Smooth muscle cell (in vitro differentiated cells): Measurements from ENCODE around the gene SLC8A2. TPM values are rescaled to one million over a fixed set of nuclear protein-coding genes. Genes with fewer than 3 reads are reported as not detected.

ENCODE experiments used
- DNase-seq: peaks from one replicate; lab custom pipeline; 2025; ENCODE audit not compliant: unreplicated experiment; lab: John Stamatoyannopoulos, UW
- H2AFZ ChIP-seq: fragments of 200-600 bp; sonication (generic); 2 replicates; pipeline ENCODE4 v1.6.0; 2016; ENCODE audit warnings: antibody characterized with exemption, low read depth, mild to moderate bottlenecking
- H3F3A ChIP-seq: fragments of 200-600 bp; sonication (generic); 2 replicates; pipeline ENCODE4 v1.6.0; 2017; ENCODE audit warnings: antibody characterized with exemption, low read depth
- H3K27ac ChIP-seq: fragments of 200-600 bp; sonication (generic); 2 replicates; pipeline ENCODE4 v1.5.1; 2016; ENCODE audit warnings: low read depth, mild to moderate bottlenecking
- H3K27me3 ChIP-seq: fragments of 200-600 bp; sonication (generic); 2 replicates; pipeline ENCODE4 v1.6.1; 2016; ENCODE audit warnings: low read depth, mild to moderate bottlenecking
- H3K36me3 ChIP-seq: fragments of 200-600 bp; sonication (generic); 2 replicates; pipeline ENCODE4 v1.5.1; 2016; ENCODE audit warnings: low read depth
- H3K4me1 ChIP-seq: fragments of 200-600 bp; sonication (generic); 2 replicates; pipeline ENCODE4 v1.5.1; 2016; ENCODE audit warnings: low read depth
- H3K4me2 ChIP-seq: fragments of 200-600 bp; sonication (generic); 2 replicates; pipeline ENCODE4 v1.6.0; 2016; ENCODE audit warnings: mild to moderate bottlenecking
- H3K4me3 ChIP-seq: fragments of 200-600 bp; sonication (generic); 2 replicates; pipeline ENCODE4 v1.5.1; 2016; ENCODE audit warnings: mild to moderate bottlenecking
- H3K79me2 ChIP-seq: fragments of 200-600 bp; sonication (generic); 2 replicates; pipeline ENCODE4 v1.6.0; 2016; ENCODE audit warnings: low read depth, mild to moderate bottlenecking
- H3K9ac ChIP-seq: fragments of 200-600 bp; sonication (generic); 2 replicates; pipeline ENCODE4 v1.6.0; 2016; ENCODE audit warnings: low read depth
- H3K9me3 ChIP-seq: fragments of 200-600 bp; sonication (generic); replicated peaks from 2 replicates; pipeline ENCODE4 v1.5.1; 2016; ENCODE audit warnings: low read depth
- H4K20me1 ChIP-seq: fragments of 200-600 bp; sonication (generic); 2 replicates; pipeline ENCODE4 v1.6.0; 2016; ENCODE audit warnings: low read depth
- WGBS: methylation state at CpG from one replicate; pipeline ENCODE4 v1.1.7; 2016; ENCODE audit warnings: low lambda C conversion rate; 5-methylcytosine and 5-hydroxymethylcytosine counted together
- polyA plus RNA-seq: library from polyadenylated mRNA; unstranded; fragments of >200 nt; fragmentation: Nextera tagmentation; extraction: Ambion mirVana; gene quantifications from 2 replicates; pipeline ENCODE4 v1.2.1, GENCODE V29; 2016
- total RNA-seq: library from RNA; depleted of rRNA; stranded (reverse); fragments of >200 nt; gene quantifications from 2 replicates; pipeline ENCODE4 v1.2.3, GENCODE V29; 2014
- TF ChIP-seq, protein P1 (sequence below): fragments of 200-600 bp; sonication (generic); IDR thresholded peaks from 2 replicates; pipeline ENCODE4 v1.5.1; 2017; ENCODE audit warnings: borderline replicate concordance, mild to moderate bottlenecking, antibody characterized with exemption; ENCODE audit not compliant: insufficient read depth, poor library complexity, severe bottlenecking

SLC8A2 gene
- total and polyA plus RNA-seq, 2 experiments from 2014 or later = 0.22 to 0.62 TPM

GRCh38 chr19:47408156-47408938, 63.3 kb downstream of the SLC8A2 start:
- H3F3A ChIP-seq = no peaks in the 10 kb centered on the region
- no peaks in the 10 kb centered on the region for H3K4me1 ChIP-seq
- H3K4me3 ChIP-seq = no peak overlapping the region
- peaks cover 13% of the 10 kb centered on the region for H4K20me1 ChIP-seq
- no peaks in the 10 kb centered on the region for H3K79me2 ChIP-seq
- H3K27ac ChIP-seq = no peak overlapping the region
- no peak for DNase-seq
- no peak overlapping the region for H3K4me2 ChIP-seq
- H3K9ac ChIP-seq = no peak overlapping the region
- no peaks in the 10 kb centered on the region for H3K36me3 ChIP-seq
- no peaks in the 10 kb centered on the region for H3K9me3 ChIP-seq
- H2AFZ ChIP-seq = no peak overlapping the region
- TF ChIP-seq, protein P1, sequence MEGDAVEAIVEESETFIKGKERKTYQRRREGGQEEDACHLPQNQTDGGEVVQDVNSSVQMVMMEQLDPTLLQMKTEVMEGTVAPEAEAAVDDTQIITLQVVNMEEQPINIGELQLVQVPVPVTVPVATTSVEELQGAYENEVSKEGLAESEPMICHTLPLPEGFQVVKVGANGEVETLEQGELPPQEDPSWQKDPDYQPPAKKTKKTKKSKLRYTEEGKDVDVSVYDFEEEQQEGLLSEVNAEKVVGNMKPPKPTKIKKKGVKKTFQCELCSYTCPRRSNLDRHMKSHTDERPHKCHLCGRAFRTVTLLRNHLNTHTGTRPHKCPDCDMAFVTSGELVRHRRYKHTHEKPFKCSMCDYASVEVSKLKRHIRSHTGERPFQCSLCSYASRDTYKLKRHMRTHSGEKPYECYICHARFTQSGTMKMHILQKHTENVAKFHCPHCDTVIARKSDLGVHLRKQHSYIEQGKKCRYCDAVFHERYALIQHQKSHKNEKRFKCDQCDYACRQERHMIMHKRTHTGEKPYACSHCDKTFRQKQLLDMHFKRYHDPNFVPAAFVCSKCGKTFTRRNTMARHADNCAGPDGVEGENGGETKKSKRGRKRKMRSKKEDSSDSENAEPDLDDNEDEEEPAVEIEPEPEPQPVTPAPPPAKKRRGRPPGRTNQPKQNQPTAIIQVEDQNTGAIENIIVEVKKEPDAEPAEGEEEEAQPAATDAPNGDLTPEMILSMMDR = no peak
- 89% methylated on average over 14 of the region's 14 CpGs for WGBS
- H3K27me3 ChIP-seq = no peaks in the 10 kb centered on the region

DNA sequence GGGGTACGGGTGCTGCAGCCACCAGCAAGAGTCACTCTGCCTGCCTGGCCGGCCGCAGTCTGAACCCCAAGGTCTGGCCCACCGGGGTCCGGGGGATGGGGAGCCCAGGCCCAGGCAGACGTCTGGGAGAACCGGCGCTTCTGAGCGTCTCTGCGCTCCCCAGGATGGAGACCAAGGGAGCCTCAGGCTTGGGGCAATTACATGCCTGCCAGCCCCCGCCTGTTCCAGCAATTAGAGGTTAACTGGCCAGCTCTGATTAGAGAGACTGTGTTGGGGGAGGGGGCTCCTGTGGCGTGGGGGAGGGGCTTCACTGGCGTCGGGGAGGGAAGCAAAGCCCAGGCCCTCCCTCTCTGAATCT, 64.3 kb downstream of the SLC8A2 start:
- no peak overlapping the region for H3K4me3 ChIP-seq
- no peaks in the 10 kb centered on the region for H3F3A ChIP-seq
- no peaks in the 10 kb centered on the region for H3K79me2 ChIP-seq
- WGBS = 27% methylated on average over 14 of the region's 14 CpGs
- no peak overlapping the region for H3K4me2 ChIP-seq
- no peaks in the 10 kb centered on the region for H3K9me3 ChIP-seq
- H3K9ac ChIP-seq = no peak overlapping the region
- H3K27ac ChIP-seq = no peak overlapping the region
- H3K27me3 ChIP-seq = no peaks in the 10 kb centered on the region
- no peak overlapping the region for H2AFZ ChIP-seq
- H3K4me1 ChIP-seq = no peaks in the 10 kb centered on the region
- TF ChIP-seq, protein P1 = no peak
- peaks cover 13% of the 10 kb centered on the region for H4K20me1 ChIP-seq
- H3K36me3 ChIP-seq = no peaks in the 10 kb centered on the region
- DNase-seq = no peak

- no peak for DNase-seq
- no peaks in the 10 kb centered on the region for H3K9me3 ChIP-seq
- WGBS = 47% methylated on average over 33 of the region's 47 CpGs
These were observed 64.8 kb downstream of the SLC8A2 start for GRCh38 chr19:47406711-47407416.

More at GRCh38 chr19:47406711-47407416, 64.8 kb downstream of the SLC8A2 start:
- Histone ChIP-seq H4K20me1 (peaks cover 13% of the 10 kb centered on the region), H2AFZ (no peak overlapping the region), H3K27ac (no peak overlapping the region), H3K9ac (no peak overlapping the region), H3K4me3 (no peak overlapping the region), H3K4me2 (no peak overlapping the region), H3K79me2 (no peaks in the 10 kb centered on the region), H3K4me1 (no peaks in the 10 kb centered on the region), H3F3A (no peaks in the 10 kb centered on the region), H3K27me3 (no peaks in the 10 kb centered on the region), H3K36me3 (no peaks in the 10 kb centered on the region)
- TF ChIP-seq, protein P1 = no peak
